GM06990 (cell line): Measurements from ENCODE around the gene SAMD11.

Source experiments
- DNase-seq: peaks from one replicate; pipeline ENCODE4 v3.0.0-alpha.2; 2011; ENCODE audit not compliant: insufficient read length; ENCODE audit errors: extremely low read depth
- H3K27me3 ChIP-seq: replicated peaks from 2 replicates; pipeline ENCODE4 v1.6.0; 2011; ENCODE audit warnings: low read length; ENCODE audit not compliant: control insufficient read depth, insufficient read depth
- H3K36me3 ChIP-seq: 2 replicates; pipeline ENCODE4 v1.5.1; 2011; ENCODE audit warnings: low read length; ENCODE audit not compliant: control insufficient read depth, insufficient read depth
- H3K4me3 ChIP-seq: replicated peaks from 2 replicates; pipeline ENCODE4 v1.5.1; 2011; ENCODE audit warnings: low read depth, mild to moderate bottlenecking, control low read depth, low read length
- TF ChIP-seq, protein P1 (sequence below): IDR thresholded peaks from 2 replicates; pipeline ENCODE4 v1.5.1; 2011; ENCODE audit warnings: low read length, control low read depth, mild to moderate bottlenecking, inconsistent platforms; ENCODE audit not compliant: insufficient read depth, poor library complexity, severe bottlenecking

The SAMD11 gene

DNA sequence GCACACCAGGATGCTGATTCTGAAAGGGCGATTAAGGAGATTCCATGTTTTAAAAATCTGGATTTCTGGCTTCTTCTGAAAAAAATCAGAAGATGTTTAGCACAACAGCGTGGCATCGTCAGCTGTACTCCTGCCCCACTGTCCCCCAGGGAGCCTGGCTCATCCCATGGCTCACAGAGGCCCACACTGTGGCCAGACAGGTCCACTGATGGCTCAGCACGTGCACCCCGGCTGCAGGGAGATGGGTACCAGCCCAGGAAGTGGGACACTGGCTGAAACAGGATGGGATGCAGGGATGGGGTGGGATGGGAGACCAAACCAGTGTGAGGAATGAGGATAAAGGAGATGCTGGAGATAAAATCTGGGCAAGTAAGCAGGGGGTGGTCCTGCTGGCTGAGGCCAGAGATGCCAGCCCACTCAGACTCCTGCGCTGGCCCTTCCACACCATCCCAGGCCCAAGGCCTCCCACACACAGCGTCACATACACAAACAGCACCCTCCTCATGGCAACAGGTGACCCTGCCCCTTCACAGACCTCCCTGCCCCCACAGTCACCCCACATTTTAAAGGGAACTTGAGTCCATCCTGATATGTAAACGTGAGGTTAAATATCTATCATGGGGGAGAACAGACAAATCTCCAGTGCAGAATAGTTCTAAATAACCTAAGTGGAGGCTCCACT lies 23.9 kb upstream of the SAMD11 start:
- Histone ChIP-seq H3K4me3 (no peak overlapping the region), H3K36me3 (no peaks in the 10 kb centered on the region), H3K27me3 (no peaks in the 10 kb centered on the region; the same call in 1 of the 2 replicates)
- no peak for DNase-seq
- TF ChIP-seq, protein P1, sequence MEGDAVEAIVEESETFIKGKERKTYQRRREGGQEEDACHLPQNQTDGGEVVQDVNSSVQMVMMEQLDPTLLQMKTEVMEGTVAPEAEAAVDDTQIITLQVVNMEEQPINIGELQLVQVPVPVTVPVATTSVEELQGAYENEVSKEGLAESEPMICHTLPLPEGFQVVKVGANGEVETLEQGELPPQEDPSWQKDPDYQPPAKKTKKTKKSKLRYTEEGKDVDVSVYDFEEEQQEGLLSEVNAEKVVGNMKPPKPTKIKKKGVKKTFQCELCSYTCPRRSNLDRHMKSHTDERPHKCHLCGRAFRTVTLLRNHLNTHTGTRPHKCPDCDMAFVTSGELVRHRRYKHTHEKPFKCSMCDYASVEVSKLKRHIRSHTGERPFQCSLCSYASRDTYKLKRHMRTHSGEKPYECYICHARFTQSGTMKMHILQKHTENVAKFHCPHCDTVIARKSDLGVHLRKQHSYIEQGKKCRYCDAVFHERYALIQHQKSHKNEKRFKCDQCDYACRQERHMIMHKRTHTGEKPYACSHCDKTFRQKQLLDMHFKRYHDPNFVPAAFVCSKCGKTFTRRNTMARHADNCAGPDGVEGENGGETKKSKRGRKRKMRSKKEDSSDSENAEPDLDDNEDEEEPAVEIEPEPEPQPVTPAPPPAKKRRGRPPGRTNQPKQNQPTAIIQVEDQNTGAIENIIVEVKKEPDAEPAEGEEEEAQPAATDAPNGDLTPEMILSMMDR: no peak

DNA sequence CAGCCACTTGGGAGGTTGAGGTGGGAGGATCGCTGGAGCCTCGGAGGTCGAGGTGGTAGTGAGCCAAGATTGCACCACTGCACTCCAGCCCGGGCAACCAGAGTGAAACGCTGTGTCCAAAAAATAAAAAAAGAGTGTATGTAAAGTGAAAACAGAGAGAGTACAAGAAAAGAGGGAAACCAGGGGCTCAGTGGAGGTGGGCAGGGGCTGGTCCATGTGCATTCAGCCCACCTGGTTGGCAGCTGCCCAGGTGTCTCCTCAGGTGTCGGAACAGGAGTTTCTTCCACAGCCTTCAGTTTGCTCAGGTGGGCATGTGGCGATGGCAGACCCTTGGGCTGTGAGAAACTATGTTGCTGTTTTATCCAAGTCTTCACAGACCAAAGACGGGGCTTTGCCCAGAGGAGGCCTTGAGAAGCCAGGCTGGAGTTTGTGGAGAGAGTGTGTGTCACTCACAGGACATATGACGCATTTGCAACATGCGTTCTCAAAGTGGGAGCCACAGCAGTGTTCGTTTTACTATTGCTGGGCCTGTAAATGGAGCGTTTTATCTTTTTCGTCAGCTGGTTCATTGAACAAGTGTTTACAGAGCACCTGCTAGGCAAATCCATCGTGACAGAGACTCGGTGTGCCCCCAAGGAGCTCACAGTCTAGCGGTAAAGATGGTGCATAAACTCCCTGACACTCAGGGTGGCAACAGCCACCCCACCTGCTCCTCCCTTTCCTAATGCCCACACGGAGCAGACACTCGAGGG lies 22.4 kb upstream of the SAMD11 start:
- H3K27me3 ChIP-seq: no peaks in the 10 kb centered on the region; the same call in 1 of the 2 replicates
- H3K36me3 ChIP-seq: no peaks in the 10 kb centered on the region
- no peak overlapping the region for H3K4me3 ChIP-seq
- TF ChIP-seq, protein P1: no peak
- DNase-seq: no peak

DNA sequence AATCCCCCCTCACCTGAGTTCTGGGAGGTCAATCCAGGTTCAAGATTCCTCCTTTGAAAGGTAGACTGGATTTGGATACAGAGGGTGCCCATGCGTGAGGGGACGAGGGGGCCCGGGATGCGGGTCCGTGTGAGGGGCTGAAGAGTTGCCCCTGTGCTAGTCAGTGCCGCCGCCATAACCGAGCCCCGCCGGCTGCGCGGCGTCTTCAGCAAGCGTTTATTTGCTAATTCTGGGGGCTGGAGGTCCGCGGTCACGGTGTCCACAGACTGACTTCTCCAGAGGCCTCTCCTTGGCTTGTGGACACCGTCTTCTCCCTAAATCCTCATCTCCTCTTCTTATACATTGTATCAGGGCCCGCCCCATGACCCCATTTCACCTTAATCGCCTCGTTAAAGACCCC lies 20.9 kb upstream of the SAMD11 start:
- Histone ChIP-seq H3K27me3 (no peaks in the 10 kb centered on the region; the same call in 1 of the 2 replicates), H3K36me3 (no peaks in the 10 kb centered on the region), H3K4me3 (no peak overlapping the region)
- no peak for DNase-seq
- TF ChIP-seq, protein P1: no peak

DNA sequence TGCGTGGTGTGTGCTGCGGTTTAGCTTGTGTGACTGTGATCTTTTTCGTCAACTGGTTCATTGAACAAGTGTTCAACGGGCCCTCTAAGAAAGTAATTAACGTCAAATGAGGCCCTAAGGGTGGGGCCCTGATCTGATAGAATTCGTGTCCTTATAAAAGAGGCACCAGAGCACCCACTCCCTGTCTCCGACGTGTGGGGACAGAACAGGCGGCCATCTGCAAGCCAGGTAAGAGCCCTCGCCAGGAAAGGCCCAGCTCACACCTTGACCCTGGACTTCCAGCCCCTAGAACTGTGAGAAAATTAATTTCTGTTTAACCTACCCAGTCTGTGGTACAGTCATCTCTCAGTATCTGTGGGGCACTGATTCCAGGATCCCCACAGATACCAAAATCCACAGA lies 20.4 kb upstream of the SAMD11 start:
- DNase-seq: no peak
- no peak overlapping the region for H3K4me3 ChIP-seq
- H3K36me3 ChIP-seq: no peaks in the 10 kb centered on the region
- TF ChIP-seq, protein P1: no peak
- no peaks in the 10 kb centered on the region; the same call in 1 of the 2 replicates for H3K27me3 ChIP-seq

DNA sequence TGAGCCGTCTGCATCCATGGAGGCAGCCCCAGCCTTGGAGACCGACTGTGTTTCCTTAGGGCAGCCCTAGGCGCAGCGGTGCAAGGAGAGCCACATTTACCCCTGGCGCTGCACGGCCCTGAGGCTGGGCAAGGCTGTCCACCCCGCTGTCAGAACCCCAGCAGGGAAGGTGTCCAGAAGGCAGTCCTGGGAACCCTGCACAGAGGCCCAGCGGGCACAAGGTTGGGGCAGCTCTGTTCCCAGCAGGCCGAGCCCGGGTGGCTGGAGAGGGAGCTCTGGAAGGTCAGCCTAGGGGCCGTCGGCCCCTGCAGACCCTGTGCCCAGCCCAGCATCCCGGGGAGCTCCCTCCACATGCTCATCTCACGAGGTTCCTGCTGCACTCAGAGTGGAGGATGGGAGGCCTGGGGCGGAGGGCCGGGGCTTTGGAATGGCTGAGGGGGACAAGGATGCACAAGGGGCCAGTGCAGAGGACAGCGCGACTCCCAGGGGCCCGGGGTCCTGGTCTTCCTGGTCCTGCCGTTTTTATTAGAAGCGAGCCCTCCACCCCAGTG lies 19.9 kb upstream of the SAMD11 start:
- Histone ChIP-seq H3K4me3 (peak overlapping the region; percentile 38), H3K36me3 (no peaks in the 10 kb centered on the region), H3K27me3 (no peaks in the 10 kb centered on the region; the same call in 1 of the 2 replicates)
- no peak for DNase-seq
- TF ChIP-seq, protein P1: no peak
